Measurements from ENCODE around the gene SPACA7. TPM values are rescaled to one million over a fixed set of nuclear protein-coding genes. Genes with fewer than 3 reads are reported as not detected.

The SPACA7 gene
- total and polyA plus RNA-seq, 7 donors = not detected

DNA sequence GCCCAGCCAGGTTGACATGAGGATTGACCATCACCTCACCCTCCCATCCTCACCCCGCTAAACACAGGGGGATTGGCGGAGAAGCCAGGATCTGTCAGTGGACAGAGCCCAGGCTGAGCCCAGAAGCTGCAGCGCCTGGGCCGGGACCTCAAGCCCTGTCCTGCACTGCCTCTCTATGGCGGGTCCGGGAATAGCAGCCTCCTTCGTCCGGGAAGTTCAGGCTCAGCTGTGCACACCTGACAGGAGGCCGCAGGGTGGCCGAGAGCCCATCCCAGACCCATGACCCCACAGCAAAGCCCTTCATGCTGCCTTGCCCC lies 67.8 kb downstream of the SPACA7 start:
- peak; percentile 45 to 72 (median 56) for ATAC-seq
- intact Hi-C loops (cut with DNase I) = loop anchor here (2.0 to 5.0 kb wide), 2 partner anchors 192 to 969 kb away; no protein-coding TSS in a partner anchor
- H3K27me3 ChIP-seq (ENCODE audit: insufficient read depth in 3 of 3, low read length in 2 of 3) = peaks cover 0 to 42% (median 28%) of the 10 kb centered on the region in 3 donors

DNA sequence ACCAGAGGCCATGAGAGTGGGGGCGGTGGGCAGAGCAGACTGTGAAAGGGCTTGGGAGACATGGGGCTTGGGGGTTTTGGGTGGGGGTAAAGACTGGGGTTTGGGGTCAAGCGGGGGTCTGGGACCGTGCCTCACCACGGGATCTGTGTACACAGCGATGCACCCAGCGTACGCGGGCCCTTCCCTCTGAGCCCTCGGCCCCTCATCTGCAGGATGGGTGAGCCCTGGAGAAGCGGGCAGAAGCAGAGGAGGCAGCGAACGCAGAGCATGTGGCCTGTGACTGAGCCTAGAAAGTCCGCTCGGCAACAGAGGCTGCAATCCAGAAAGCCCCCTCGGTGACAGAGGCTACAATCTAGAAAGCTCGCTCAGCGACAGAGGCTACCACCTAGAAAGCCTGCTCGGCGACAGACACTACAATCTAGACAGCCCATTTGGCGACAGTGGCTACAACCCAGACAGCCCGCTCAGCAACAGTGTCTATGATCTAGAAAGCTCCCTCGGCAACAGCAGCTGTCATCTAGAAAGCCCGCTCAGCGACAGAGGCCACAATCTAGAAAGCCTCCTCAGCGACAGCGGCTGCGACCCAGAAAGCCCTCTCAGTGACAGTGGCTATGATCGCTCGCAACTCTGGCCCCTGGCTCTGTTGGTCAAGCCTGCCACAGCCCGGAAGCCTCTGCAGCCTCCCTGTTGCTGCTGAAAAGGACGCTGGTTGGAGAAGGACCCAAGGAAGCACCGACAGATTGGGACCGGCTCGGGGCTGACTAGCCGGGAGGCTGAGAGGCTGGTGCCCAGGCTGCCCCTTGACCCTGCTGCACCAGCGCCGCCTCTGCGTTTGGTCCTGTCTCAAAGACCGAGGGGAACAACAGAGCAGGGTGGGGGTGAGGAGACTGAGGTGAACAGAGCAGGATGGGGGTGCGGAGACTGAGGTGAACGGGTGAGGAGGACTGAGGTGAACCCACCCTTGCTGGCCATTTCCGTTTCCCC lies 68.6 kb downstream of the SPACA7 start:
- H3K36me3 ChIP-seq (ENCODE audit: insufficient read depth in 1 of 2, low read depth in 1 of 2) = no peaks in the 10 kb centered on the region
- H3K4me3 ChIP-seq = no peak overlapping the region
- WGBS, 3 donors = 74 to 77% (median 76%) methylated on average over 41 to 42 of the region's 42 CpGs
- H3K27me3 ChIP-seq (ENCODE audit: insufficient read depth in 3 of 3, low read length in 2 of 3) = peaks cover 0 to 42% (median 28%) of the 10 kb centered on the region in 3 donors
- TF ChIP-seq CTCF (IDR thresholded peaks at IDR 0.05) = no peak
- no peaks in the 10 kb centered on the region for H3K9me3 ChIP-seq
- no peaks in the 10 kb centered on the region for H3K4me1 ChIP-seq
- no peak overlapping the region for H3K27ac ChIP-seq
- ATAC-seq (no peak), DNase-seq (peak in 1 of 2 donors; percentile 29)
- intact Hi-C loops (cut with DNase I) = loop anchor here (2.0 to 5.0 kb wide), 3 partner anchors 192 to 972 kb away; no protein-coding TSS in a partner anchor

More for the DNA sequence above, 67.8 kb downstream of the SPACA7 start:
- WGBS, 3 donors = 1 to 3% (median 2%) methylated on average over 10 of the region's 10 CpGs
- Histone ChIP-seq H3K4me1 (no peaks in the 10 kb centered on the region), H3K27ac (no peak overlapping the region), H3K4me3 (no peak overlapping the region), H3K9me3 (no peaks in the 10 kb centered on the region), H3K36me3 (ENCODE audit: insufficient read depth in 1 of 2, low read depth in 1 of 2) (no peaks in the 10 kb centered on the region)
- peak; percentile 43 to 63 for DNase-seq
- peak; percentile 70 for TF ChIP-seq CTCF (IDR thresholded peaks at IDR 0.05)

GRCh38 chr13:112445411-112446271 lies 69.5 kb downstream of the SPACA7 start:
- Histone ChIP-seq H3K27ac (no peak overlapping the region), H3K4me3 (no peak overlapping the region), H3K9me3 (no peaks in the 10 kb centered on the region), H3K27me3 (ENCODE audit: insufficient read depth in 3 of 3, low read length in 2 of 3) (peaks cover 0 to 42% (median 28%) of the 10 kb centered on the region in 3 donors), H3K36me3 (ENCODE audit: insufficient read depth in 1 of 2, low read depth in 1 of 2) (no peaks in the 10 kb centered on the region), H3K4me1 (no peaks in the 10 kb centered on the region)
- ATAC-seq = no peak
- WGBS, 3 donors = 60 to 70% (median 68%) methylated on average over 29 to 31 of the region's 31 CpGs
- intact Hi-C loops (cut with DNase I) = loop anchor here (2.0 to 5.0 kb wide), 2 partner anchors 971 to 973 kb away; no protein-coding TSS in a partner anchor
- DNase-seq = peak in 1 of 2 donors; percentile 28
- TF ChIP-seq CTCF (IDR thresholded peaks at IDR 0.05) = no peak

- Histone ChIP-seq H3K27me3 (ENCODE audit: insufficient read depth in 3 of 3, low read length in 2 of 3) (peaks cover 0 to 40% (median 28%) of the 10 kb centered on the region in 3 donors), H3K4me3 (no peak overlapping the region), H3K27ac (no peak overlapping the region), H3K4me1 (no peaks in the 10 kb centered on the region), H3K36me3 (ENCODE audit: insufficient read depth in 1 of 2, low read depth in 1 of 2) (no peaks in the 10 kb centered on the region), H3K9me3 (no peaks in the 10 kb centered on the region)
- WGBS, 3 donors = 60 to 66% (median 63%) methylated on average over 12 of the region's 12 CpGs
- TF ChIP-seq CTCF (IDR thresholded peaks at IDR 0.05) = no peak
- DNase-seq (peak in 1 of 2 donors; percentile 30), ATAC-seq (no peak)
- intact Hi-C loops (cut with DNase I) = loop anchor here in 1 of 2 donors (5.0 kb wide), 1 partner anchor 974 kb away; no protein-coding TSS in a partner anchor
These were observed 70.2 kb downstream of the SPACA7 start for GRCh38 chr13:112446347-112446861.

All from psoas muscle (tissue), 8 donors.